OCI-LY1 (cell line): Measurements from ENCODE around the gene SESN1.

Experiments used
- H2AFZ ChIP-seq: fragments of 200-600 bp; sonication (generic), shearing (Covaris generic); 2 replicates; pipeline ENCODE4 v1.6.0; 2014; ENCODE audit warnings: antibody characterized with exemption, mild to moderate bottlenecking, low read length
- H3F3A ChIP-seq: fragments of 200-600 bp; sonication (generic), shearing (Covaris generic); 2 replicates; pipeline ENCODE4 v1.6.0; 2014; ENCODE audit warnings: mild to moderate bottlenecking, antibody characterized with exemption, low read length, moderate library complexity; ENCODE audit not compliant: insufficient read depth
- H3K27ac ChIP-seq: fragments of 200-600 bp; sonication (generic); 2 replicates; pipeline ENCODE4 v1.5.1; 2014; ENCODE audit warnings: low read length, mixed run types, mild to moderate bottlenecking, low read depth; ENCODE audit not compliant: poor library complexity, severe bottlenecking
- H3K27me3 ChIP-seq: fragments of 200-600 bp; sonication (generic); 2 replicates; pipeline ENCODE4 v1.6.0; 2014; ENCODE audit warnings: antibody characterized with exemption, mild to moderate bottlenecking, low read length, moderate library complexity; ENCODE audit not compliant: insufficient read depth
- H3K36me3 ChIP-seq: fragments of 200-600 bp; sonication (generic); 2 replicates; pipeline ENCODE4 v1.6.1; 2014; ENCODE audit warnings: mild to moderate bottlenecking, antibody characterized with exemption, low read length, moderate library complexity, mixed read lengths; ENCODE audit not compliant: insufficient read depth
- H3K4me1 ChIP-seq: fragments of 200-600 bp; sonication (generic); 2 replicates; pipeline ENCODE4 v1.5.1; 2014; ENCODE audit warnings: mild to moderate bottlenecking, low read length, moderate library complexity; ENCODE audit not compliant: insufficient read depth, severe bottlenecking
- H3K4me2 ChIP-seq: fragments of 200-600 bp; sonication (generic), shearing (Covaris generic); 2 replicates; pipeline ENCODE4 v1.6.1; 2014; ENCODE audit warnings: low read length
- H3K4me3 ChIP-seq: fragments of 200-600 bp; sonication (generic); 2 replicates; pipeline ENCODE4 v1.5.1; 2014; ENCODE audit warnings: low read length, low read depth, mild to moderate bottlenecking, mixed read lengths; ENCODE audit not compliant: poor library complexity, severe bottlenecking
- H3K79me2 ChIP-seq: fragments of 200-600 bp; shearing (Covaris generic); 2 replicates; pipeline ENCODE4 v1.6.1; 2016; ENCODE audit warnings: mixed run types, low read length, mixed read lengths; ENCODE audit not compliant: insufficient read depth
- H3K9ac ChIP-seq: fragments of 200-600 bp; sonication (generic), shearing (Covaris generic); 2 replicates; pipeline ENCODE4 v1.6.1; 2014; ENCODE audit warnings: mild to moderate bottlenecking, low read length, mixed read lengths
- H3K9me2 ChIP-seq: fragments of 200-600 bp; sonication (generic), shearing (Covaris generic); 2 replicates; pipeline ENCODE4 v1.6.1; 2014; ENCODE audit warnings: low read depth, mild to moderate bottlenecking, low read length, mixed read lengths
- H3K9me3 ChIP-seq: fragments of 200-600 bp; shearing (Covaris generic); 2 replicates; pipeline ENCODE4 v1.6.1; 2014; ENCODE audit warnings: low read length, mixed read lengths
- H4K20me1 ChIP-seq: fragments of 200-600 bp; sonication (generic), shearing (Covaris generic); 2 replicates; pipeline ENCODE4 v1.6.0; 2016; ENCODE audit warnings: mild to moderate bottlenecking, low read length; ENCODE audit not compliant: insufficient read depth
- EZH2 ChIP-seq: fragments of 200-600 bp; sonication (generic), shearing (Covaris generic); IDR thresholded peaks from 2 replicates; pipeline ENCODE4 v1.8.0; 2017; ENCODE audit warnings: borderline replicate concordance, mixed run types, mild to moderate bottlenecking, antibody characterized with exemption, low read length, moderate library complexity, mixed read lengths
- TF ChIP-seq, protein P1 (sequence below): fragments of 200-600 bp; sonication (generic), shearing (Covaris generic); IDR thresholded peaks from 2 replicates; pipeline ENCODE4 v1.5.1; 2017; ENCODE audit warnings: mild to moderate bottlenecking, antibody characterized with exemption, low read length, moderate library complexity, mixed read lengths

The SESN1 gene

DNA sequence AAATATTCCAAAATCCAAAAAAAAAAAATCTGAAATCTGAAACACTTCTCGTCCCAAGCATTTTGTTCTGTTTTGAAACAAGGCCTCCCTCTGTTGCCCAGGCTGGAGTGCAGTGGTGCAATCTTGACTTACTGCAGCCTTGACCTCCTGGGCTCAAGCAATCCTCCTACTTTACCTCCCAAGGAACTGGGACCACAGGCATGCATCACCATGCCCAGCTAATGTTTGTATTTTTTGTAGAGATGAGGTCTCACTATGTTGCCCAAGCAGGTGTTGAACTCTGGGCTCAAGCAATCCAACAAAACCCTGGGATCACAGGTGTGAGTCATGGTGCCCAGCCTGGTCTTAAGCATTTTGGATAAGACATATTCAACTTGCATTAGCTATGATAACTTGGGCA is 13.6 kb downstream of the SESN1 start:
- no peaks in the 10 kb centered on the region for H3K9me3 ChIP-seq
- H2AFZ ChIP-seq = no peak overlapping the region
- no peaks in the 10 kb centered on the region for H3K79me2 ChIP-seq
- no peaks in the 10 kb centered on the region for H3K4me1 ChIP-seq
- H3K4me2 ChIP-seq = no peak overlapping the region
- no peaks in the 10 kb centered on the region for H4K20me1 ChIP-seq
- H3K4me3 ChIP-seq = no peak overlapping the region
- H3F3A ChIP-seq = no peaks in the 10 kb centered on the region
- no peaks in the 10 kb centered on the region for H3K9me2 ChIP-seq
- TF ChIP-seq, protein P1, sequence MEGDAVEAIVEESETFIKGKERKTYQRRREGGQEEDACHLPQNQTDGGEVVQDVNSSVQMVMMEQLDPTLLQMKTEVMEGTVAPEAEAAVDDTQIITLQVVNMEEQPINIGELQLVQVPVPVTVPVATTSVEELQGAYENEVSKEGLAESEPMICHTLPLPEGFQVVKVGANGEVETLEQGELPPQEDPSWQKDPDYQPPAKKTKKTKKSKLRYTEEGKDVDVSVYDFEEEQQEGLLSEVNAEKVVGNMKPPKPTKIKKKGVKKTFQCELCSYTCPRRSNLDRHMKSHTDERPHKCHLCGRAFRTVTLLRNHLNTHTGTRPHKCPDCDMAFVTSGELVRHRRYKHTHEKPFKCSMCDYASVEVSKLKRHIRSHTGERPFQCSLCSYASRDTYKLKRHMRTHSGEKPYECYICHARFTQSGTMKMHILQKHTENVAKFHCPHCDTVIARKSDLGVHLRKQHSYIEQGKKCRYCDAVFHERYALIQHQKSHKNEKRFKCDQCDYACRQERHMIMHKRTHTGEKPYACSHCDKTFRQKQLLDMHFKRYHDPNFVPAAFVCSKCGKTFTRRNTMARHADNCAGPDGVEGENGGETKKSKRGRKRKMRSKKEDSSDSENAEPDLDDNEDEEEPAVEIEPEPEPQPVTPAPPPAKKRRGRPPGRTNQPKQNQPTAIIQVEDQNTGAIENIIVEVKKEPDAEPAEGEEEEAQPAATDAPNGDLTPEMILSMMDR = no peak
- no peak for TF ChIP-seq EZH2
- no peaks in the 10 kb centered on the region for H3K27me3 ChIP-seq
- H3K9ac ChIP-seq = no peak overlapping the region
- H3K36me3 ChIP-seq = no peaks in the 10 kb centered on the region
- H3K27ac ChIP-seq = no peak overlapping the region

DNA sequence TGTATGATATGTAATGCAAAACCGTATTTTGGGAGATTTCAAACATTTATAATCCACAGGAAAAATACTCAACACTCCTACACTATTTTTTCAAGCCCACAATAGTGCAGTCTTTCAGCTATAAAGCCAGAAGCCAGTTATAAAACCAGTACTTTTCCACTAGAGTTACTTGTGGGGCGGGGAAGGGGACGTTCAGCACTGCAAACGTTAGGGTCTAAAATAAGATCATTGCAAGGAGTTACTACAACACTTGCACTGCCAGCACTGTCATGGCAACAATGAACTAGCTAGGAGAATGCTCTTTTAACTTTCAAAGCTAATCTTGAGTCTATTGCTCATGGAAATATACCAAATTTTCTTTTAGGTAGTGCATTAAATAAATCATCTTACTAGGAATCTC is 14.7 kb downstream of the SESN1 start:
- no peak overlapping the region for H3K4me3 ChIP-seq
- no peaks in the 10 kb centered on the region for H3F3A ChIP-seq
- H3K9me3 ChIP-seq = no peaks in the 10 kb centered on the region
- H2AFZ ChIP-seq = no peak overlapping the region
- H3K27me3 ChIP-seq = no peaks in the 10 kb centered on the region
- no peaks in the 10 kb centered on the region for H3K9me2 ChIP-seq
- no peaks in the 10 kb centered on the region for H3K36me3 ChIP-seq
- no peak overlapping the region for H3K9ac ChIP-seq
- no peak overlapping the region for H3K27ac ChIP-seq
- H3K79me2 ChIP-seq = no peaks in the 10 kb centered on the region
- H3K4me1 ChIP-seq = no peaks in the 10 kb centered on the region
- no peaks in the 10 kb centered on the region for H4K20me1 ChIP-seq
- no peak overlapping the region for H3K4me2 ChIP-seq
- TF ChIP-seq, protein P1 = no peak
- no peak for TF ChIP-seq EZH2

DNA sequence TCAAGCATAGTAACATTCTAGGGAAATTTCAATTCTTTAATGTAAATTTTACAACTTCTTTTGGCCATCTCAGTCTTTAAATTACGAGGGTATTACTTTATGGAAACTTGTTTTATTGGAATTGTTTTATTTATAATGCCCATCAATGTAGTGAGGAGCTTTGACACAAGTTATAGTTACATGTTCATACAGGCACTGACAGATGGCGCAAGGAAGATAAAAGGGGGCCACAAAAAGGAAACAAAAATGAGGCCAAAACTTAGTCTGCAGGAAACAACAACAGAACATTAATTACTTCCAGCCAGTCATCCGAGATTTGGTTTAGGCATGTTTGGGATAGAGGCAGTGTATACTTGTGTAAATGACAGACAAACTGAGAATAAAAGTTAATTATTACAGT is 18.3 kb downstream of the SESN1 start:
- Histone ChIP-seq H3K27ac (no peak overlapping the region), H3K79me2 (no peaks in the 10 kb centered on the region), H3K4me2 (no peak overlapping the region), H3K4me1 (no peaks in the 10 kb centered on the region), H3K27me3 (no peaks in the 10 kb centered on the region), H3F3A (no peaks in the 10 kb centered on the region), H2AFZ (no peak overlapping the region), H3K4me3 (no peak overlapping the region), H3K36me3 (no peaks in the 10 kb centered on the region), H3K9me3 (no peaks in the 10 kb centered on the region), H3K9me2 (no peaks in the 10 kb centered on the region), H3K9ac (no peak overlapping the region), H4K20me1 (no peaks in the 10 kb centered on the region)
- no peak for TF ChIP-seq EZH2
- TF ChIP-seq, protein P1 = no peak
